Measurements from ENCODE around the gene RXRA. TPM values are rescaled to one million over a fixed set of nuclear protein-coding genes. Genes with fewer than 3 reads are reported as not detected.

Gene RXRA
- total and polyA plus RNA-seq, 12 donors: 5.5 to 114 (median 71.3) TPM

DNA sequence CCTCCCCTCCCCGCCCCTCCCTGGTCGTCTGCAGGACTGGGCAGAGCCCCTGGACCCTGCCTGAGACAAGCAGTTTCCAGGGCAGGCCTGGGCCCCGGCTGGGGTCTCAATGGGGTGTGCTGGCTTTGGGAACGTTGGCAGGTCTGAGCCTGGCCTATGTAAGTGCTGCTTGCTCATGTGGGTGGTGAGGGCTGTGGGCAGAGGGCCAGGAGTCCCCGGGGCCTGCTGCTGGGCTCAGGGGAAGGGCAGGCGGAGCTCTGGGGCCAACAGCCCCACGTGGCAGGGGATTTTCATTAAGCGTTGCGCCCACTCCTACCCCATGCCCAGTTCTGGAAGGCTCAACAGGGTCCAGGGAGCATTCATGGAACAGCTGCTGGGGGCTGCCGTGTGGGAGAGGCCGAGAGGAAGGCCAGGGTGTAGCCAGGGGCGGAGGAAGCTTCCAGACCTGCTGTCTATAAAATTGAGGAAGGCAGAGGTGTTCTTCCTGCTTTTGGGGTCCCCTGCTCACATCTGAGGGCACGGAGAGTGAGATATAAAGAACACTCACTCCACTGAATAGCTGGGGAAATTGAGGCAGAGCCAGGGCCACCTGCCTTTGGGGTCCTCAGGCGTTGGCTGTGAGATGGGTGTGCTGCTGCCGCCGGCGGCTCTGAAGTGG lies 32.5 kb downstream of the RXRA start:
- Histone ChIP-seq H3K27me3 (no peaks in the 10 kb centered on the region), H3K27ac (peak overlapping the region in 3 of 5 donors; percentile 40 to 85 (median 49)), H3K4me1 (replicated peaks in 1 of 2) (peaks cover 37 to 77% of the 10 kb centered on the region in 2 donors), H3K36me3 (replicated peaks in 1 of 2) (no peaks in the 10 kb centered on the region), H3K9me3 (replicated peaks in 1 of 3) (no peaks in the 10 kb centered on the region), H3K4me3 (no peak overlapping the region)
- TF ChIP-seq POLR2A (IDR thresholded peaks at IDR 0.05): no peak
- TF ChIP-seq, protein P1, sequence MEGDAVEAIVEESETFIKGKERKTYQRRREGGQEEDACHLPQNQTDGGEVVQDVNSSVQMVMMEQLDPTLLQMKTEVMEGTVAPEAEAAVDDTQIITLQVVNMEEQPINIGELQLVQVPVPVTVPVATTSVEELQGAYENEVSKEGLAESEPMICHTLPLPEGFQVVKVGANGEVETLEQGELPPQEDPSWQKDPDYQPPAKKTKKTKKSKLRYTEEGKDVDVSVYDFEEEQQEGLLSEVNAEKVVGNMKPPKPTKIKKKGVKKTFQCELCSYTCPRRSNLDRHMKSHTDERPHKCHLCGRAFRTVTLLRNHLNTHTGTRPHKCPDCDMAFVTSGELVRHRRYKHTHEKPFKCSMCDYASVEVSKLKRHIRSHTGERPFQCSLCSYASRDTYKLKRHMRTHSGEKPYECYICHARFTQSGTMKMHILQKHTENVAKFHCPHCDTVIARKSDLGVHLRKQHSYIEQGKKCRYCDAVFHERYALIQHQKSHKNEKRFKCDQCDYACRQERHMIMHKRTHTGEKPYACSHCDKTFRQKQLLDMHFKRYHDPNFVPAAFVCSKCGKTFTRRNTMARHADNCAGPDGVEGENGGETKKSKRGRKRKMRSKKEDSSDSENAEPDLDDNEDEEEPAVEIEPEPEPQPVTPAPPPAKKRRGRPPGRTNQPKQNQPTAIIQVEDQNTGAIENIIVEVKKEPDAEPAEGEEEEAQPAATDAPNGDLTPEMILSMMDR (IDR thresholded peaks at IDR 0.05): no peak
- 55 to 78% (median 66%) methylated on average over 8 to 17 of the region's 17 CpGs for WGBS, 4 donors
- peak in 5 of 7 donors; percentile 56 to 79 (median 73) for DNase-seq
- intact Hi-C loops (cut with DNase I): no loop called here

DNA sequence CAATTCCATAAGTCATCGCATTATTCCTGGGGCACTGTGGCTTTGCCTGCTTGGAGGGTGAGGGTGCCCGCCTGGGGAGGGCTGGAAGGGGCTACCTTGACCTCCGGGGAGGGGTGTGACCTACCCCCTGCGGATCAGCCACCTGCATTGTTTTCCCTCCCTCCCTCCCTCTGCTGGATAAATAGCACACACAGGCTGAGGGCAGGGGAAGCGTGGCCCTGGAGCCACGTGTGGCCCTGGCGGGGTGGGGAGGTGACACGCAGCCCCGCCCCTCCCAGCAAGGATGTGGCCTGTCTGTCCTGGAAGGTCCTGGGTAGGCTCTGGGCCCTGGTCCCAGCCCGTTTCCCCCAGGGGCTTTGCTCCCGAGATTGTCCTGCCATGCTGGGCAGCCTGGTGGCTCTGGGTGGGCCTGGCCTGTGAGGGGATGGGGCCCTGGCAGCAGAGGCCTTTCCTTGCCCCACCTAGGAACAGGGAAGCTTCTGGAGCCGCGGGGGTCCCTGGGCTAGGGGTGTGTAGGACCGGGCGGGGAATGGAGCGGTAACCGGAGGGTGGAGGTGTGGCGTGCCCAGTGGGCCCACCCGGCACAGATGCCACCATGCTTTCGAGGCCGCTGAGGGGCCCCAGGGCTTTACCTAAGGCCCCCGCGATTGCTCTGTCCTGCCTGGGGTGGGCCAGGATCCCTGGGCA lies 33.4 kb downstream of the RXRA start:
- intact Hi-C loops (cut with DNase I): no loop called here
- no peak for DNase-seq
- Histone ChIP-seq H3K27me3 (no peaks in the 10 kb centered on the region), H3K27ac (peak overlapping the region in 3 of 5 donors; percentile 40 to 85 (median 49)), H3K36me3 (replicated peaks in 1 of 2) (no peaks in the 10 kb centered on the region), H3K4me1 (replicated peaks in 1 of 2) (peaks cover 37 to 72% of the 10 kb centered on the region in 2 donors), H3K4me3 (no peak overlapping the region), H3K9me3 (replicated peaks in 1 of 3) (no peaks in the 10 kb centered on the region)
- TF ChIP-seq, protein P1 (IDR thresholded peaks at IDR 0.05): no peak
- no peak for TF ChIP-seq POLR2A (IDR thresholded peaks at IDR 0.05)
- WGBS, 4 donors: 68 to 94% (median 77%) methylated on average over 6 to 23 of the region's 23 CpGs

DNA sequence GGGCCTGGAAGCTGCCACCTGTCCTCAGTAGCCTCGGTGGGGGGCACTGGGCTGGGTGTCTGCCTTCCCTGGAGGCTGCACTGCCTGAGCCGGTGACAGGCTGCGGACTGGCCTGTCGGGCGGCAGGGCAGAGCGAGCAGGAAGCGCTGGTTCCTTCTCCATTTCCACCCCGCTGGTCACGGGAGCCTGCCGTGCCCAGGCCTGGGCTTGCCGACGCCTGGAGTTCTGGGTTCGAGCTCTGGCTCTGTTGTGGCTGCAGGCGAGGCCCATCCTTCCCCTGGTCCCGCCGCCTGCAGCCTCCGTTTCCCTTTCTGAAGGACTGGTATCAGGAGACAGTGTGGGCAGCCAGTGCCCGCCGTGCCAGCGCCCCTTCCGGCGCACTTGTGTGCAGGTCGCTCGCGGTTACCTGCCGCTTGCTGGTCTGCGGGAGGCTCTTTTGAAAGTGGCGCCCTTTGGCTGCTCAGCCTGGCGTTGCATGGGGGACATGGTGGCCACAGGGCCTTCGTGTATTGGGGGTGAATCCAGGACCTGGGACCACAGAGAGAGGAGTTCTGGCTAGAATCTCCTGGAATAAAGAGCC lies 34.0 kb downstream of the RXRA start:
- Histone ChIP-seq H3K27me3 (no peaks in the 10 kb centered on the region), H3K4me1 (replicated peaks in 1 of 2) (peaks cover 37 to 78% of the 10 kb centered on the region in 2 donors), H3K36me3 (replicated peaks in 1 of 2) (no peaks in the 10 kb centered on the region), H3K9me3 (replicated peaks in 1 of 3) (no peaks in the 10 kb centered on the region), H3K27ac (peak overlapping the region in 3 of 5 donors; percentile 40 to 85 (median 49)), H3K4me3 (no peak overlapping the region)
- DNase-seq: peak in 1 of 7 donors; percentile 38
- 78 to 90% (median 86%) methylated on average over 16 to 30 of the region's 30 CpGs for WGBS, 4 donors
- TF ChIP-seq, protein P1 (IDR thresholded peaks at IDR 0.05): no peak
- TF ChIP-seq POLR2A (IDR thresholded peaks at IDR 0.05): no peak
- intact Hi-C loops (cut with DNase I): no loop called here

DNA sequence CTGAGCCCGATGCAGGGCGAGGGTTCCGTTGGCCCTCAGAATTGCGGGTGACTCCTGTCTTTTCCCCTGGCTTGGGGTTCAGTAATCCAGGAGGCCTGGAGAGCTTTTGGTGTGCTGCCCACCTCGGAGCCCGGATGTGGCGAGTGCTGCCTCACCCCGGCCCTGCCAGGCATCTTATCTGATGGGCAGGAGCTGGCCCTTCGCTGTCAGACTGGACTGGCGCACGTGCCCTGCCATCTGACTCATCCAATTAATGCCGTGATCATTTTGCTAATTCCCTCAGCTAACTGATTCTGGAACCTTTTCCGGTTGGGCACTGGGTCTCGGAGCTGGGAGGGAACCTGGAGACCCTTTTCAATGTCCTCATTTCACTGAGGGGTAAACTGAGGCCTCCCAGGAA lies 34.6 kb downstream of the RXRA start:
- H3K4me3 ChIP-seq: no peak overlapping the region
- H3K9me3 ChIP-seq (replicated peaks in 1 of 3): no peaks in the 10 kb centered on the region
- intact Hi-C loops (cut with DNase I): no loop called here
- H3K27me3 ChIP-seq: no peaks in the 10 kb centered on the region
- no peaks in the 10 kb centered on the region for H3K36me3 ChIP-seq (replicated peaks in 1 of 2)
- H3K27ac ChIP-seq: peak overlapping the region in 4 of 5 donors; percentile 11 to 85 (median 44)
- WGBS, 4 donors: 36 to 54% (median 43%) methylated on average over 8 to 14 of the region's 14 CpGs
- DNase-seq: peak; percentile 84 to 95 (median 91)
- no peak for TF ChIP-seq POLR2A (IDR thresholded peaks at IDR 0.05)
- TF ChIP-seq, protein P1 (IDR thresholded peaks at IDR 0.05): no peak
- peaks cover 43 to 79% of the 10 kb centered on the region in 2 donors for H3K4me1 ChIP-seq (replicated peaks in 1 of 2)

Data from adrenal gland (tissue), 12 donors.